Lung microvascular endothelial cell (primary cell): Measurements from ENCODE around the gene COL27A1. TPM values are rescaled to one million over a fixed set of nuclear protein-coding genes. Genes with fewer than 3 reads are reported as not detected.

Source experiments
- DNase-seq, 2 donors: peaks; one replicate each; pipeline versions ENCODE4 v3.0.0 to v3.0.0-alpha.2; 2010; ENCODE audit warnings: low read depth in 2 of 2
- total RNA-seq: library from RNA; depleted of rRNA; stranded (reverse); fragments of >200 nt; gene quantifications from 2 replicates; pipeline ENCODE4 v1.2.1, GENCODE V29; 2014

Gene COL27A1
- total RNA-seq, 1 donor from 2014 or later, result 0.40 TPM

GRCh38 chr9:114270120-114270975, 115.0 kb downstream of the COL27A1 start:
- no peak for DNase-seq

- peak; percentile 58 to 76 for DNase-seq
These were observed 116.5 kb downstream of the COL27A1 start for GRCh38 chr9:114271556-114272510.

GRCh38 chr9:114272739-114273431, 117.5 kb downstream of the COL27A1 start:
- DNase-seq, result no peak

GRCh38 chr9:114273461-114273881, 118.1 kb downstream of the COL27A1 start:
- DNase-seq, result no peak

GRCh38 chr9:114274217-114274616, 118.9 kb downstream of the COL27A1 start:
- no peak for DNase-seq

- no peak for DNase-seq
These were observed 120.1 kb downstream of the COL27A1 start for GRCh38 chr9:114275246-114276004.

GRCh38 chr9:114276908-114277821, 121.8 kb downstream of the COL27A1 start:
- peak in 1 of 2 donors; percentile 96 for DNase-seq

- no peak for DNase-seq
These were observed 123.0 kb downstream of the COL27A1 start for GRCh38 chr9:114278356-114278755.

GRCh38 chr9:114278881-114279570, 123.7 kb downstream of the COL27A1 start:
- DNase-seq, result peak in 1 of 2 donors; percentile 85

- DNase-seq, result no peak
These were observed 124.4 kb downstream of the COL27A1 start for GRCh38 chr9:114279693-114280092.

- peak in 1 of 2 donors; percentile 46 for DNase-seq
These were observed 125.5 kb downstream of the COL27A1 start for GRCh38 chr9:114280636-114281472.

GRCh38 chr9:114281473-114282103, 126.3 kb downstream of the COL27A1 start:
- no peak for DNase-seq

GRCh38 chr9:114282104-114282485, 126.8 kb downstream of the COL27A1 start:
- no peak for DNase-seq

GRCh38 chr9:114282507-114282906, 127.2 kb downstream of the COL27A1 start:
- no peak for DNase-seq

GRCh38 chr9:114282926-114283325, 127.6 kb downstream of the COL27A1 start:
- peak; percentile 14 to 21 for DNase-seq

GRCh38 chr9:114283551-114284111, 128.3 kb downstream of the COL27A1 start:
- no peak for DNase-seq

- no peak for DNase-seq
These were observed 129.2 kb downstream of the COL27A1 start for GRCh38 chr9:114284316-114285060.
